ENCODE results near the gene KIF2C. TPM values are rescaled to one million over a fixed set of nuclear protein-coding genes. Genes with fewer than 3 reads are reported as not detected.

The KIF2C gene
- total RNA-seq, 1 experiment from 2014 or later, result 69.4 TPM

- no peak overlapping the region for H3K4me3 ChIP-seq (ENCODE audit: low read depth in 2 of 2, low read length in 2 of 2)
- peaks cover 49% of the 10 kb centered on the region for H3K4me1 ChIP-seq (ENCODE audit: control insufficient read depth, insufficient read depth, low read length)
- intact Hi-C loops (cut with micrococcal nuclease; ENCODE audit: unreplicated experiment) (no loop called here), in situ Hi-C loops (cut with HindIII; ENCODE audit: low pct_unique_long_range_greater_than_20kb, low sequenced_read_pairs) (no loop called here)
- H3K36me3 ChIP-seq (ENCODE audit: control insufficient read depth, insufficient read depth, low read length), result no peaks in the 10 kb centered on the region
- ATAC-seq (no peak), DNase-seq (ENCODE audit: low read depth, low spot score) (no peak)
- no peak for TF ChIP-seq POLR2AphosphoS5 (IDR thresholded peaks at IDR 0.05; ENCODE audit: low read depth, low read length)
- TF ChIP-seq CTCF (IDR thresholded peaks at IDR 0.05), result no peak; the same call in 1 of the 2 replicates
- TF ChIP-seq SIN3A (IDR thresholded peaks at IDR 0.05; ENCODE audit: borderline replicate concordance, insufficient read depth, low read depth, low read length), result no peak
- no peak for TF ChIP-seq REST (IDR thresholded peaks at IDR 0.05; ENCODE audit: insufficient read depth in 1 of 2, low read depth in 2 of 2, low read length in 1 of 2)
- TF ChIP-seq TCF7L2 (IDR thresholded peaks at IDR 0.05; ENCODE audit: low read depth, low read length), result no peak
- peak overlapping the region; percentile 94 for H3K27ac ChIP-seq (ENCODE audit: low read length)
- no peaks in the 10 kb centered on the region for H3K27me3 ChIP-seq (ENCODE audit: control insufficient read depth, insufficient read depth, low read length)
- no peaks in the 10 kb centered on the region for H3K9me3 ChIP-seq (ENCODE audit: control insufficient read depth, insufficient read depth, low read depth, low read length)
- ChIA-PET CTCF (no interaction called here), POLR2A (interaction anchor here (0.6 to 1.2 kb wide), 2 partner anchors 13 to 84 kb away, joined by 3 to 6 read pairs; no protein-coding TSS in a partner anchor)
- BruUV-seq (replicated peaks), result no TSS peak
Measured at GRCh38 chr1:44806025-44806703, 66.5 kb downstream of the KIF2C start.

- DNase-seq (ENCODE audit: low read depth, low spot score), result no peak
- TF ChIP-seq SIN3A (IDR thresholded peaks at IDR 0.05; ENCODE audit: borderline replicate concordance, insufficient read depth, low read depth, low read length) (no peak), REST (IDR thresholded peaks at IDR 0.05; ENCODE audit: insufficient read depth in 1 of 2, low read depth in 2 of 2, low read length in 1 of 2) (no peak), TCF7L2 (IDR thresholded peaks at IDR 0.05; ENCODE audit: low read depth, low read length) (no peak), CTCF (IDR thresholded peaks at IDR 0.05) (no peak), POLR2AphosphoS5 (IDR thresholded peaks at IDR 0.05; ENCODE audit: low read depth, low read length) (no peak)
- in situ Hi-C loops (cut with HindIII; ENCODE audit: low pct_unique_long_range_greater_than_20kb, low sequenced_read_pairs), result no loop called here
- Histone ChIP-seq H3K4me1 (ENCODE audit: control insufficient read depth, insufficient read depth, low read length) (peaks cover 48% of the 10 kb centered on the region), H3K9me3 (ENCODE audit: control insufficient read depth, insufficient read depth, low read depth, low read length) (no peaks in the 10 kb centered on the region), H3K27me3 (ENCODE audit: control insufficient read depth, insufficient read depth, low read length) (no peaks in the 10 kb centered on the region), H3K4me3 (ENCODE audit: low read depth in 2 of 2, low read length in 2 of 2) (no peak within 1 kb of the TSS), H3K36me3 (ENCODE audit: control insufficient read depth, insufficient read depth, low read length) (no peaks in the 10 kb centered on the region), H3K27ac (ENCODE audit: low read length) (peak within 1 kb of the TSS; percentile 94)
- ChIA-PET CTCF (no interaction called here), POLR2A (interaction anchor here (0.6 to 1.2 kb wide), 2 partner anchors 12 to 85 kb away, joined by 3 to 6 read pairs; no protein-coding TSS in a partner anchor)
- ATAC-seq, result peak; percentile 12
- intact Hi-C loops (cut with micrococcal nuclease; ENCODE audit: unreplicated experiment), result no loop called here
- no TSS peak for BruUV-seq (replicated peaks)
Measured at GRCh38 chr1:44806704-44807363, 67.2 kb downstream of the KIF2C start, which contains the start of gene DYNLT4. Gene DYNLT4 (minus strand): TSS chr1:44807351. CDS start chr1:44806668, 683 bp downstream.

Data from Panc1 (cell line).